ENCODE data around the gene ADAMTS4. TPM values are rescaled to one million over a fixed set of nuclear protein-coding genes. Genes with fewer than 3 reads are reported as not detected.

ADAMTS4 gene
- total and polyA plus RNA-seq, 2 donors (not counting 1 experiment from before 2014, with no cell fraction given): 0.10 TPM; not detected in 1

GRCh38 chr1:161165742-161166668 is 32.8 kb downstream of the ADAMTS4 start, which contains the start of gene PPOX:
Gene PPOX (plus strand): TSS chr1:161166426. CDS start chr1:161166848, 422 bp downstream.
- peak within 1 kb of the TSS; percentile 78 for H3K9ac ChIP-seq (ENCODE audit: low read length)
- ChIA-PET CTCF (interaction anchor here (0.6 to 4.8 kb wide), 37 partner anchors 8 to 874 kb away, joined by 3 to 47 read pairs (median 4); partner anchors contain the start of genes ADAMTS4, ARHGAP30, B4GALT3 and CFAP126), POLR2A (interaction anchor here (0.6 to 2.2 kb wide), 15 partner anchors 8 to 145 kb away, joined by 3 to 12 read pairs (median 4); partner anchors contain the start of genes B4GALT3, F11R, TOMM40L and UFC1)
- no peaks in the 10 kb centered on the region for H3K9me3 ChIP-seq (ENCODE audit: control extremely low read depth in 1 of 3, control insufficient read depth in 2 of 3, insufficient read depth in 1 of 3, low read length in 2 of 3)
- peak; percentile 94 for ATAC-seq (ENCODE audit: low read depth)
- under 1% methylated on average over 52 of the region's 54 CpGs for WGBS (ENCODE audit: insufficient coverage)
- peak within 1 kb of the TSS; percentile 89 to 92 for H3K27ac ChIP-seq (ENCODE audit: low read length in 2 of 2)
- H3K4me1 ChIP-seq (ENCODE audit: control insufficient read depth in 2 of 2, insufficient read depth in 2 of 2, low read length in 2 of 2): peaks cover 20 to 26% of the 10 kb centered on the region in 2 donors
- peak within 1 kb of the TSS; percentile 95 for H3K4me2 ChIP-seq (replicated peaks; ENCODE audit: low read depth, low read length, poor library complexity, severe bottlenecking)
- H2AFZ ChIP-seq (ENCODE audit: insufficient read depth, low read depth, low read length, poor library complexity, severe bottlenecking): peak within 1 kb of the TSS; percentile 95
- Mint-ChIP-seq H3K27me3 (no peaks in the 10 kb centered on the region), H3K4me1 (peaks cover 47% of the 10 kb centered on the region), H3K4me3 (peak within 1 kb of the TSS; percentile 91), H3K9me3 (ENCODE audit: insufficient read depth) (no peaks in the 10 kb centered on the region), H3K27ac (peak within 1 kb of the TSS; percentile 99)
- H3K79me2 ChIP-seq (ENCODE audit: control insufficient read depth, insufficient read depth, low read length): peaks cover 19% of the 10 kb centered on the region
- TF ChIP-seq CTCF (IDR thresholded peaks at IDR 0.05) (peak; percentile 68), EZH2 (IDR thresholded peaks at IDR 0.05; ENCODE audit: borderline replicate concordance, insufficient read depth, low read depth, low read length, poor library complexity, severe bottlenecking) (no peak)
- peak; percentile 95 for DNase-seq
- intact Hi-C loops (cut with micrococcal nuclease): loop anchor here (1.0 to 2.0 kb wide), 7 partner anchors 11 to 59 kb away; partner anchors contain the start of genes B4GALT3, DEDD, NDUFS2 and NIT1
- no peaks in the 10 kb centered on the region for H3K27me3 ChIP-seq (replicated peaks in 1 of 4; ENCODE audit: control extremely low read depth in 1 of 4, control insufficient read depth in 3 of 4, insufficient read depth in 4 of 4, low read length in 3 of 4)
- H3K4me3 ChIP-seq (ENCODE audit: control extremely low read depth in 1 of 5, extremely low read depth in 1 of 5, insufficient read depth in 1 of 5, low read depth in 2 of 5, low read length in 4 of 5): peak within 1 kb of the TSS; percentile 48 to 82 (median 69)
- H4K20me1 ChIP-seq (ENCODE audit: control insufficient read depth, insufficient read depth, low read length, poor library complexity, severe bottlenecking): no peaks in the 10 kb centered on the region
- peaks cover 0 to 41% of the 10 kb centered on the region in 2 experiments for H3K36me3 ChIP-seq (replicated peaks in 1 of 2; ENCODE audit: control extremely low read depth in 1 of 2, control insufficient read depth in 1 of 2, extremely low read depth in 1 of 2, insufficient read depth in 2 of 2, low read length in 1 of 2)

Measured in B cell (primary cell).